Left colon (tissue), 2 donors: ENCODE results near the gene FOXD2. TPM values are rescaled to one million over a fixed set of nuclear protein-coding genes. Genes with fewer than 3 reads are reported as not detected.

Source experiments
- ATAC-seq: fragments of 200-7000 bp; cut with Tn5 transposase; one replicate; pipeline ENCODE4 v1.9.1; 2020; ENCODE audit warnings: mild to moderate bottlenecking, moderate library complexity
- DNase-seq, 2 donors: peaks; one replicate each; pipeline ENCODE4 v3.0.0-alpha.2; 2020
- intact Hi-C, 2 donors: fragments of 100-400 bp; cut with DNase I in 1 of 2; cut with micrococcal nuclease in 1 of 2; formaldehyde crosslinking; loops; one replicate each; pipeline versions ENCODE4 v1.11.2 to v1.14.0; 2022; cut with DNase I, micrococcal nuclease
- total RNA-seq, 2 donors: library from RNA; stranded (reverse); fragmentation: NEBNext Ultra II Directional; extraction: Animal tissue kit (Norgen Biotek cat#: 25700); gene quantifications; one replicate each; pipeline ENCODE4 v1.2.1, GENCODE V29; 2021
- donor health status: DM: no; HTN: no; CAD: no.
- donor health status: DM: yes; HTN: yes; CAD: no.

Gene FOXD2
- total RNA-seq, 2 donors from 2014 or later: 16.1 to 20.7 TPM

- intact Hi-C loops: loop anchor here in 1 of 2 donors (5.0 kb wide), 1 partner anchor 275 kb away; no protein-coding TSS in a partner anchor
- no peak for ATAC-seq
- DNase-seq: no peak
Observed at GRCh38 chr1:47436979-47437446, 831 bp upstream of the FOXD2 start.

- ATAC-seq (no peak), DNase-seq (peak in 1 of 2 donors; percentile 48)
- intact Hi-C loops: loop anchor here in 1 of 2 donors (5.0 kb wide), 1 partner anchor 274 kb away; no protein-coding TSS in a partner anchor
Observed at GRCh38 chr1:47438165-47439016, 547 bp downstream of the FOXD2 start.

GRCh38 chr1:47439017-47439818 is 1.4 kb downstream of the FOXD2 start:
- ATAC-seq (no peak), DNase-seq (peak in 1 of 2 donors; percentile 35)
- intact Hi-C loops: loop anchor here in 1 of 2 donors (5.0 kb wide), 1 partner anchor 273 kb away; no protein-coding TSS in a partner anchor

- intact Hi-C loops: loop anchor here (5.0 kb wide), 1 partner anchor 272 kb away; no protein-coding TSS in a partner anchor
- DNase-seq (peak in 1 of 2 donors; percentile 9), ATAC-seq (no peak)
Observed at GRCh38 chr1:47439819-47440598, 2.2 kb downstream of the FOXD2 start.

- DNase-seq (peak in 1 of 2 donors; percentile 37), ATAC-seq (peak; percentile 11)
- intact Hi-C loops: loop anchor here in 1 of 2 donors (5.0 kb wide), 1 partner anchor 272 kb away; no protein-coding TSS in a partner anchor
Observed at GRCh38 chr1:47440599-47441081, 2.8 kb downstream of the FOXD2 start.

GRCh38 chr1:47441450-47442106 is 3.7 kb downstream of the FOXD2 start:
- ATAC-seq: no peak
- DNase-seq: peak in 1 of 2 donors; percentile 14
- intact Hi-C loops: loop anchor here in 1 of 2 donors (5.0 kb wide), 1 partner anchor 271 kb away; no protein-coding TSS in a partner anchor

- no peak for ATAC-seq
- intact Hi-C loops: loop anchor here in 1 of 2 donors (5.0 kb wide), 1 partner anchor 270 kb away; no protein-coding TSS in a partner anchor
- DNase-seq: no peak
Observed at GRCh38 chr1:47442202-47442601, 4.4 kb downstream of the FOXD2 start.

GRCh38 chr1:47442842-47443529 is 5.1 kb downstream of the FOXD2 start:
- ATAC-seq (no peak), DNase-seq (peak in 1 of 2 donors; percentile 11)
- intact Hi-C loops: loop anchor here in 1 of 2 donors (5.0 kb wide), 1 partner anchor 269 kb away; no protein-coding TSS in a partner anchor

- DNase-seq (peak in 1 of 2 donors; percentile 35), ATAC-seq (no peak)
- intact Hi-C loops: loop anchor here in 1 of 2 donors (5.0 kb wide), 1 partner anchor 269 kb away; no protein-coding TSS in a partner anchor
Observed at GRCh38 chr1:47443530-47444296, 5.9 kb downstream of the FOXD2 start.

- DNase-seq: no peak
- intact Hi-C loops: loop anchor here in 1 of 2 donors (5.0 kb wide), 1 partner anchor 268 kb away; no protein-coding TSS in a partner anchor
- no peak for ATAC-seq
Observed at GRCh38 chr1:47444297-47444561, 6.4 kb downstream of the FOXD2 start.

- ATAC-seq: peak; percentile 56
- intact Hi-C loops: loop anchor here in 1 of 2 donors (5.0 kb wide), 1 partner anchor 267 kb away; no protein-coding TSS in a partner anchor
Observed at GRCh38 chr1:47444562-47445465, 7.0 kb downstream of the FOXD2 start.

GRCh38 chr1:47445823-47446550 is 8.1 kb downstream of the FOXD2 start:
- peak; percentile 2 for ATAC-seq
- intact Hi-C loops: no loop called here
- peak in 1 of 2 donors; percentile 14 for DNase-seq

More at GRCh38 chr1:47444562-47445465, 7.0 kb downstream of the FOXD2 start:
- peak in 1 of 2 donors; percentile 72 for DNase-seq

GRCh38 chr1:47448462-47449222 is 10.8 kb downstream of the FOXD2 start:
- no peak for DNase-seq
- no peak for ATAC-seq
- intact Hi-C loops: no loop called here
